Gastrocnemius medialis (tissue), 4 donors: ENCODE results near the gene CDH4.

Experiments
- CTCF ChIP-seq, 5 experiments: fragments of 450-650 bp in 3 of 5; fragments of 200-600 bp in 2 of 5; sonication (generic) in 2 of 5; IDR thresholded peaks in 4 of 5; conservative IDR thresholded peaks in 1 of 5; 1 replicate in 4 of 5; 2 replicates in 1 of 5; pipeline ENCODE4 v1.5.1; 2016 to 2019; ENCODE audit warnings: antibody characterized with exemption in 5 of 5, mild to moderate bottlenecking in 3 of 5, moderate library complexity in 3 of 5
- POLR2A ChIP-seq, 2 donors: fragments of 450-650 bp; IDR thresholded peaks; one replicate each; pipeline ENCODE4 v1.6.1; 2017; ENCODE audit warnings: antibody characterized with exemption in 2 of 2, mild to moderate bottlenecking in 2 of 2, moderate library complexity in 2 of 2

- no peak for TF ChIP-seq CTCF (IDR thresholded peaks at IDR 0.05 in 4 of 5, conservative IDR thresholded peaks at IDR 0.05 in 1 of 5)
- TF ChIP-seq POLR2A (IDR thresholded peaks at IDR 0.05): no peak
Observed at GRCh38 chr20:61333484-61334108, 81.5 kb downstream of the CDH4 start.
